Skeletal muscle satellite cell (primary cell): ENCODE results near the gene ZNF503.

Source experiments
- H3K27me3 ChIP-seq: 2 replicates; pipeline ENCODE4 v1.7.0; 2013; ENCODE audit warnings: low read length; ENCODE audit not compliant: control insufficient read depth, insufficient read depth
- H3K36me3 ChIP-seq: 2 replicates; pipeline ENCODE4 v1.7.0; 2013; ENCODE audit warnings: mild to moderate bottlenecking, control low read depth, low read length; ENCODE audit not compliant: insufficient read depth
- H3K4me1 ChIP-seq: 2 replicates; pipeline ENCODE4 v1.7.0; 2013; ENCODE audit warnings: low read length; ENCODE audit not compliant: control insufficient read depth, insufficient read depth
- H3K4me2 ChIP-seq: 2 replicates; pipeline ENCODE4 v1.7.0; 2013; ENCODE audit warnings: mild to moderate bottlenecking, low read length
- H3K4me3 ChIP-seq: 2 replicates; pipeline ENCODE4 v1.7.0; 2013; ENCODE audit warnings: low read length
- H3K9ac ChIP-seq: 2 replicates; pipeline ENCODE4 v1.7.0; 2013; ENCODE audit warnings: mild to moderate bottlenecking, low read depth, low read length, moderate library complexity
- H3K9me3 ChIP-seq: replicated peaks from 2 replicates; pipeline ENCODE4 v1.7.0; 2013; ENCODE audit warnings: mild to moderate bottlenecking, control low read depth, low read length

The ZNF503 gene

DNA sequence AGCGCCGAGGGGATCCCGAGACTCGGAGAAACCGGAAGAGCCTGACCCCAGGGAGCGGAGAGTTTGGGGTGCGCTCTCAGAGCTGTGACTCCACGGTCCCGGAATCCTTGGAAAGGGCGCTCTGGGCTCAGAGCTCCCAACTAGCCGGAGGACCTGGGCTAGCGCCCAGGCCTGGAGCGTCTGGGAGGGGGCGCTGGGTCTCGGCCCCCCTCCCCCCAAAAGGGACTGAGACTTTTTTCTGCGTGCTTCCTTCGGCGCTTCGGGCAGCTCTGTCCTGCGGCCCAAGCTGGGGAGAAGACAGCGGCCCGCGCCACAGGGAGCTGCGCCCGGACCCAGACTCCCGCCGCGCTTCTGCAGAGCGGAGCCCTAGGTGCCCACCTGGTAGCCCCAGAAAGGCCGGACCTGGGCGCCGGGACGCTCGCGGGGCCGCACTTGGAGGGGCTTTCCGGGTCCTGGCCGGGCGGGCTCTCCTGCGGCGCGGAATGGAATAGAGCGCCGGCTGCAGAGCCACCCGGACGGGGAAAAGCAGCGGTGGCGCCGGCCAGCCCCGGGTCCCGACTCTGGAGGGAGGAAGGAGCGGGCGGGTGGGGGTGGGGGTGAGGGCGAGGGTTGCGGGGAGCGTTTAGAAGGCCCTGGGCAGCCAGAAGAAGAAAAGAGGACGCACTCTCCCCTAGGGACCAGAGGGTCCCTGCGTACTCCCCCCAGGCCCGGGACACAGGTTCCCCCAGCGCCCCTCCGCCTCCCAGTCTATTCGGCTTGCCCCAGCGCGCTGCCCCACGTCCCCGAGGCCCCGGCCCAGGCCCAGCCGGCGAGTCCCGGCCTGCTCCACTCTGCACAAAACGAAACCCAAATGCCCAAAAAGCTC is 4.7 kb downstream of the ZNF503 start:
- Histone ChIP-seq H3K4me2 (peak overlapping the region; percentile 74), H3K36me3 (peaks cover 6% of the 10 kb centered on the region), H3K9ac (no peak overlapping the region), H3K4me3 (peak overlapping the region; percentile 44), H3K9me3 (no peaks in the 10 kb centered on the region), H3K4me1 (peaks cover 9% of the 10 kb centered on the region), H3K27me3 (peaks cover 9% of the 10 kb centered on the region)

DNA sequence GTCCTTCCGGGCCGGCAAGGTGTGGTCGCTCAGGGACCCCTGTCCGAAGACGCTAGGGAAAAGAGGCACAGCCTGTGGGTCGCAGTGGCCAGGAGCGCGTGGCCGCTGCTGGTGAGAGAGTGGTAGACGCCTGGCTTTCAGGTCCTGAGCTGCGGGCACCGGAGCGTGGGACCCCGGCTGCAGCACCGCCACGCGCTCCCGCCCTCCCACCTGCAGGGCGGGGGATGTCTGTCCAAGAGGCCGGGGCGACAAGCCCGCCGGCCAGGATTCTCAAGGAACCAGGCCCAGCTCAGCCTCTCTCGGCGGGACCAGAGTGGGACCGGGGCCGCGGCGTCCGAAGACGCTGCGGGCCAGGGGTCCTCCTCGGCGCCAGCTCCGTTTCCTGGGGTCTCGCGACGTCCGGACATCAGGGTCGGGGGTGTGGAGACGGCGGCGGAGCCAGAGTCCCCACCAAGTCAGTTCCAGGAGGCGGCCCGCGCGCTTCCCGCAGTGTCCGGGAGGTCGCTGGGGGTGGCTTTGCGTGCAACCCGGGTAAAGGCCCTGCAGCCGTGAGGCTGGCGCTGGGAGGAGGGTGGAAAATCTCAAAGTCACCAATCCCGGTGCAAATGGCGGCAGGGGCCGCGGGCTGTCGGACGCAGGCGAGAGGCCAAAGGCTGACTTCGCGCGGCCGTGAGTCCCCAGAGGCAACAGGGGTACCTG is 5.5 kb downstream of the ZNF503 start:
- Histone ChIP-seq H3K4me3 (peak overlapping the region; percentile 44), H3K36me3 (peaks cover 6% of the 10 kb centered on the region), H3K27me3 (peaks cover 14% of the 10 kb centered on the region), H3K4me1 (peaks cover 9% of the 10 kb centered on the region), H3K9ac (no peak overlapping the region), H3K4me2 (peak overlapping the region; percentile 74), H3K9me3 (no peaks in the 10 kb centered on the region)

DNA sequence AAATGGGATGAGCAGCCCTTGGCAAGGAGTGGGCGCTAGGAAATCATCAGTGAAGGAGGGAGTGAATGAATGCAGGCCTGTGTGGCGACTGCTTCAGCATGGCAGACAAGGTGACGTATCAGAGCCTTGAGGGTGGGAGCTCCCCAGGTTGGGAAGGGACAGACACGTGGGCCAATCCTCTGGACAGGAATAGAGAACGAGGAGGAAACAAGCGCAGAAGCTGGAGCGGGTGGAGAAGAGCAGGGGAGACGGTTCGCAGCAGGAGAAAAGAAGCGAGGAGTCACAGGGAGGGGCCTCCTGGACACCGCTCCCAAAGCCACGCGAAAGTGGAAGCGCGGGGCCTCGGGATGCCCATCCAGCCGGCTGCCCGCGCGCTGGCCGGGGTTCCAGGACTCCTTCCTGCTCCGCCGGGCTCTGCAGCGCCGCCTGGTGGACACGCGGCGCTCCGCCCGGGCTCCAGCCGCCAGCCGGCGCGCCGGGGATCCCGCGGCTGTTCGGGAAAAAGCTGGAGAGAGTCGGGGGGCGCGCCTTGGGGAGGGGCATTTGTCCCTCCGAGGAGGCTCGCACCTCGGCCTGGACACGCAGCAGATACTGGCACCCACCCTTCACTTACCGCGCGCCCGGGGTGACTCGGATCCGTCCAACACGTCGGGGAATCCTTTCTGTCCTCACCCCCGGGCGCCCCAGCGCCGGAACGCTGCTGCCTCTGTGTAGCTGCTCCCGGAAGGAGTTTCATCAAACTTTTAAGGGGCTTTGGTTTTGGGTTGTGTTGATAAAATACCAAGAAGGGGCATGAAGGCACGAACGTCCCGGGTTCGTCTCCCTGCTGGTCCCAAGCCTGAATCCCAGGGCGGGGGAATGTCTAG is 6.3 kb downstream of the ZNF503 start:
- H3K36me3 ChIP-seq = peaks cover 6% of the 10 kb centered on the region
- no peak overlapping the region for H3K9ac ChIP-seq

GRCh38 chr10:75394221-75394620 is 7.3 kb downstream of the ZNF503 start:
- Histone ChIP-seq H3K36me3 (peaks cover 3% of the 10 kb centered on the region), H3K9me3 (no peaks in the 10 kb centered on the region), H3K4me3 (no peak overlapping the region), H3K27me3 (peaks cover 16% of the 10 kb centered on the region), H3K9ac (no peak overlapping the region), H3K4me1 (peaks cover 4% of the 10 kb centered on the region), H3K4me2 (no peak overlapping the region)

More for the DNA sequence above, 6.3 kb downstream of the ZNF503 start:
- peaks cover 9% of the 10 kb centered on the region for H3K4me1 ChIP-seq
- peaks cover 16% of the 10 kb centered on the region for H3K27me3 ChIP-seq
- H3K4me2 ChIP-seq = peak overlapping the region; percentile 74
- H3K9me3 ChIP-seq = no peaks in the 10 kb centered on the region
- H3K4me3 ChIP-seq = peak overlapping the region; percentile 56

DNA sequence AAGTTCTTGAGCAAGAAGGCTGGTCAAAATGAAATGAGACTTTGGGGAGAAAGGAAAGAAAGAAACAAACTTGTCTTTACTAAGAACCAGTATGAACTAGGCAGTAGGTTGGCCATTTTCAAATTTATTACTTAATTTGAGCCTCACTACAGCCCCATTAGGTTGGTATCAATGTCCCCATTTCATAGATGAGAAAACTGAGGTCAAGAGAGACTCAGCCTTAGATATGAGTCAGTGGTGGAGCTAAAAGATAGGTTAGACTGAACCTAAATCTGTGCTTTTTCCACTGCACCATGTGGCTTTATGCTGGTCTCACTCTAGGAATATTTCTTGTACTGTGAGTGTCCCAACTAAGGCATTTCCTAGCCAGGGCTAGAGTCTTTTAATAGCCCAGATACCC is 8.8 kb downstream of the ZNF503 start:
- H3K27me3 ChIP-seq = peaks cover 16% of the 10 kb centered on the region
- no peak overlapping the region for H3K4me3 ChIP-seq

DNA sequence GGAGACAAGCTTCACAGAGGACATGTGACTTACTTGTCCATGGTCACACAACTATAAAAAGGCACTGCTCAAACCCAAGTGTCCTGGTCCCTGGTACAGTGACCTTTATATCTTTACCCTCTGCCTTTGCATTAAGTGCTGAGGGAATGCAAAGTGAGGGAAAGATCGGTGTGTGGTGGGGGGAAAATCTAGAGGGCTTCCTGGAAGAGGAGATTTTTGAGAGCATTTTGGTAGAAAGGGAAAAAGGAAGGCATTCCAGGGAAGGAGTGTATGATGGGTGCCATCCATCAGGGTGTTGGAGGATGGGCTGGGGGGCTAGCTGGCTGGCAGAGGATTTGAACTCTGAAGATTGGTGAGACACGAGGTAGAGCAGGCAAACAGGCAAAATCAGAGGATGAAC is 9.3 kb downstream of the ZNF503 start:
- Histone ChIP-seq H3K4me1 (peaks cover 3% of the 10 kb centered on the region), H3K9ac (no peak overlapping the region), H3K36me3 (no peaks in the 10 kb centered on the region), H3K4me3 (no peak overlapping the region), H3K4me2 (no peak overlapping the region), H3K27me3 (peaks cover 16% of the 10 kb centered on the region), H3K9me3 (no peaks in the 10 kb centered on the region)

More for the DNA sequence above, 8.8 kb downstream of the ZNF503 start:
- H3K9me3 ChIP-seq = no peaks in the 10 kb centered on the region
- H3K4me1 ChIP-seq = peaks cover 3% of the 10 kb centered on the region
- H3K4me2 ChIP-seq = no peak overlapping the region
- H3K36me3 ChIP-seq = no peaks in the 10 kb centered on the region
- no peak overlapping the region for H3K9ac ChIP-seq

GRCh38 chr10:75390178-75390577 is 11.4 kb downstream of the ZNF503 start:
- Histone ChIP-seq H3K4me3 (no peak overlapping the region), H3K36me3 (no peaks in the 10 kb centered on the region), H3K9ac (no peak overlapping the region), H3K27me3 (peaks cover 19% of the 10 kb centered on the region), H3K4me2 (no peak overlapping the region), H3K4me1 (no peaks in the 10 kb centered on the region), H3K9me3 (no peaks in the 10 kb centered on the region)

DNA sequence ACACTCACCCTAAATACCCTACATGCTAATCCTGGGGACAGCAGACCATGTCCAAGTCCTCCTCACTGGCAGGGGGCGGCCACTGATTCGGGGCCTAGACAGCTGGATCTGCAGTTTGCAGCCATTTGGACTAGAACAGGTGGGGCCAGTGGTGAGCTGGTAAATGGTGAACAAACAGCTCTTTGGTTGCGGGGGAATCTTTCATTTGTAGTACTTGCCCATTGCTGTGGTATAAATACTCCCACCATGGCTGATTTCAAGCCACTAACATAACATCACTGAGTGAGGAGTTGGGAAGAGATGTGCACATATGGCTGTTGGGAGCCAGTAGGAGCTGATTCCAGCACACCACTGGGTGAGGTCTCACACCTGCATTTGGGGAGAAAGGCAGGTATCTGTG is 13.5 kb downstream of the ZNF503 start:
- Histone ChIP-seq H3K9ac (no peak overlapping the region), H3K4me1 (no peaks in the 10 kb centered on the region), H3K27me3 (peaks cover 30% of the 10 kb centered on the region), H3K4me2 (no peak overlapping the region), H3K4me3 (no peak overlapping the region), H3K9me3 (no peaks in the 10 kb centered on the region), H3K36me3 (no peaks in the 10 kb centered on the region)

GRCh38 chr10:75386128-75386527 is 15.4 kb downstream of the ZNF503 start:
- peaks cover 24% of the 10 kb centered on the region for H3K27me3 ChIP-seq
- no peaks in the 10 kb centered on the region for H3K9me3 ChIP-seq
- no peak overlapping the region for H3K4me3 ChIP-seq
- H3K9ac ChIP-seq = no peak overlapping the region
- H3K4me1 ChIP-seq = no peaks in the 10 kb centered on the region
- no peak overlapping the region for H3K4me2 ChIP-seq
- H3K36me3 ChIP-seq = no peaks in the 10 kb centered on the region

GRCh38 chr10:75379817-75380216 is 21.7 kb downstream of the ZNF503 start:
- peaks cover 13% of the 10 kb centered on the region for H3K27me3 ChIP-seq
- no peaks in the 10 kb centered on the region for H3K9me3 ChIP-seq
- H3K4me3 ChIP-seq = no peak overlapping the region
- H3K4me2 ChIP-seq = no peak overlapping the region
- H3K9ac ChIP-seq = no peak overlapping the region
- no peaks in the 10 kb centered on the region for H3K36me3 ChIP-seq
- no peaks in the 10 kb centered on the region for H3K4me1 ChIP-seq

DNA sequence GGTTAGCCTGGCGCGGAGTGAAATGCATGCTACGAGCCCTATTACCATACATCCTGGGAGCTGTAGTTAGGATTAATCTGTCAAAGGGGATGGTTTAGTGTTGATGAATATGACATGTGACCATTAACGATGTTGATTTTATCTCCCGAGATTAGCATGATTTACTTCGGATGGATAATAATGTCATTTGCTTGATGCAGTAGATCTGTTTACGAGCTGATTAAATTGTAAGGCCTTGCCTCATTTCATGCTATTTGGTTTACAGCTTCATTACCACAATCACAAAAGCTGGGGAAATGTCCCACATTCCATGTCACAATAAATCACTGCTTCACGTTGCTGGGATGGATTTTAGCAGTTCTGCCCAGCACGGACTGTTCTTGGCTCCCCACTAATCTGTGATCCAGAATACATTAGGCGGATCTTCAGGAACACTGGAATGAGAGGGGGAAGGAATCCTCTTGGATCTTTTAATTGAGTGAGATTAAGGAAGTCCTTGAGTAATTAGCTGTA is 22.3 kb downstream of the ZNF503 start:
- H3K9ac ChIP-seq = no peak overlapping the region
- H3K27me3 ChIP-seq = peaks cover 15% of the 10 kb centered on the region
- H3K4me3 ChIP-seq = no peak overlapping the region
- no peak overlapping the region for H3K4me2 ChIP-seq
- no peaks in the 10 kb centered on the region for H3K4me1 ChIP-seq
- H3K9me3 ChIP-seq = no peaks in the 10 kb centered on the region
- no peaks in the 10 kb centered on the region for H3K36me3 ChIP-seq
